ENCODE measurements around the gene L1CAM. TPM values are rescaled to one million over a fixed set of nuclear protein-coding genes. Genes with fewer than 3 reads are reported as not detected.

Gene L1CAM
- total RNA-seq, 2 experiments from 2014 or later = not detected

GRCh38 chrX:153933748-153934147 lies 47.8 kb upstream of the L1CAM start:
- ChIA-PET POLR2A (interaction anchor here (1.4 to 2.6 kb wide), 2 partner anchors 9 to 38 kb away, joined by 3 to 13 read pairs; partner anchors contain the start of gene HCFC1), CTCF (ENCODE audit: unreplicated experiment) (interaction anchor here (0.6 kb wide), 1 partner anchor 9 kb away, joined by 3 read pairs; no protein-coding TSS in a partner anchor)
- Histone ChIP-seq H3K4me2 (ENCODE audit: low read length) (peak overlapping the region; percentile 83), H2AFZ (ENCODE audit: low read length) (no peak overlapping the region), H3K4me3 (ENCODE audit: low read depth, low read length, poor library complexity, severe bottlenecking) (peak overlapping the region; percentile 87), H3K9me3 (ENCODE audit: low read length) (no peaks in the 10 kb centered on the region), H3K36me3 (ENCODE audit: insufficient read depth, low read length) (peaks cover 32% of the 10 kb centered on the region), H4K20me1 (ENCODE audit: insufficient read depth, low read length) (no peaks in the 10 kb centered on the region), H3K27ac (ENCODE audit: low read depth, low read length, poor library complexity, severe bottlenecking) (peak overlapping the region; percentile 62), H3K4me1 (ENCODE audit: insufficient read depth, low read length, poor library complexity, severe bottlenecking) (peaks cover 22% of the 10 kb centered on the region), H3K79me2 (ENCODE audit: insufficient read depth, low read depth, low read length) (peaks cover 10% of the 10 kb centered on the region; the same call in 1 of the 2 replicates), H3K9me2 (ENCODE audit: insufficient read depth, low read length) (no peaks in the 10 kb centered on the region)
- TSS peak; percentile 48 for BruUV-seq (replicated peaks)
- intact Hi-C loops (cut with micrococcal nuclease; ENCODE audit: unreplicated experiment) = no loop called here
- TF ChIP-seq, protein P1, sequence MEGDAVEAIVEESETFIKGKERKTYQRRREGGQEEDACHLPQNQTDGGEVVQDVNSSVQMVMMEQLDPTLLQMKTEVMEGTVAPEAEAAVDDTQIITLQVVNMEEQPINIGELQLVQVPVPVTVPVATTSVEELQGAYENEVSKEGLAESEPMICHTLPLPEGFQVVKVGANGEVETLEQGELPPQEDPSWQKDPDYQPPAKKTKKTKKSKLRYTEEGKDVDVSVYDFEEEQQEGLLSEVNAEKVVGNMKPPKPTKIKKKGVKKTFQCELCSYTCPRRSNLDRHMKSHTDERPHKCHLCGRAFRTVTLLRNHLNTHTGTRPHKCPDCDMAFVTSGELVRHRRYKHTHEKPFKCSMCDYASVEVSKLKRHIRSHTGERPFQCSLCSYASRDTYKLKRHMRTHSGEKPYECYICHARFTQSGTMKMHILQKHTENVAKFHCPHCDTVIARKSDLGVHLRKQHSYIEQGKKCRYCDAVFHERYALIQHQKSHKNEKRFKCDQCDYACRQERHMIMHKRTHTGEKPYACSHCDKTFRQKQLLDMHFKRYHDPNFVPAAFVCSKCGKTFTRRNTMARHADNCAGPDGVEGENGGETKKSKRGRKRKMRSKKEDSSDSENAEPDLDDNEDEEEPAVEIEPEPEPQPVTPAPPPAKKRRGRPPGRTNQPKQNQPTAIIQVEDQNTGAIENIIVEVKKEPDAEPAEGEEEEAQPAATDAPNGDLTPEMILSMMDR (conservative IDR thresholded peaks at IDR 0.05; ENCODE audit: low read length) = no peak
- TF ChIP-seq EZH2phosphoT487 (IDR thresholded peaks at IDR 0.05; ENCODE audit: borderline replicate concordance, low read depth, low read length) = no peak
- no peak for DNase-seq (ENCODE audit: low spot score)

DNA sequence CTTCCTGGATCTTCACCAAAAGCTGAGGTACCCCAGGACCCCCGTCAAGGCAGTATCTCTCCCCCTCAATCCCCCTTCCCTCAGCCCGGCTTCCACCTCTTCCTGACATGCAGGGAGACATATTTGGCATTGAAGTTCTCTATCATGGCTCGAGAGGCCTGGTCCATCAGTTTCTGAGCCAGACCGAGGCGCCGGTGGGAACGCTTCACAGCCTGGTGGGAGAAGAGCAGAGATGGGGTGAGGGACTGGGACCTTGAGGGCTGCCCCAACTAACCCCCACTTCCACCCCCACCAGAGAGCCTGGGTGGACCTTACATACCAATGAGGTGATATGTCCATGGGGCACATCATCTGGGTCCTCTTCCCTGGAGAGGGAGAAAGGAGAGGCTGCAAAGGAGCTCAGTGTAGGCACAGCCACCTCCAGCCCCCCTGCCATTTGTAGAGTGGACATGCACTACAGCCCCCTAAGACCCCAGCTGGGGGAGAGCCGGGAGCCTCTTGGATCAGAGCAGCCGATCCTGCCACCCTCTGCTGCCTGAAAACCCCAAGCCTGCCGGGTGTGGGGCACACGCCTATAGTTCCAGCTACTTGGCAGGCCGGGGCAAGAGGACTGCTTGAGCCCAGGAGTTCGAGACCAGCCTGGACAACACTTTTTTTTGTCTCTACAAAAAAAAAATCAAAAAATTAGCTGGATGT lies 46.4 kb upstream of the L1CAM start:
- H3K9me2 ChIP-seq (ENCODE audit: insufficient read depth, low read length) = no peaks in the 10 kb centered on the region
- POLR2A ChIA-PET = no interaction called here
- CTCF ChIA-PET (ENCODE audit: unreplicated experiment) = no interaction called here
- H3K4me1 ChIP-seq (ENCODE audit: insufficient read depth, low read length, poor library complexity, severe bottlenecking) = peaks cover 22% of the 10 kb centered on the region
- H4K20me1 ChIP-seq (ENCODE audit: insufficient read depth, low read length) = no peaks in the 10 kb centered on the region
- H3K36me3 ChIP-seq (ENCODE audit: insufficient read depth, low read length) = peaks cover 32% of the 10 kb centered on the region
- H2AFZ ChIP-seq (ENCODE audit: low read length) = no peak overlapping the region
- TF ChIP-seq EZH2phosphoT487 (IDR thresholded peaks at IDR 0.05; ENCODE audit: borderline replicate concordance, low read depth, low read length) = no peak
- TF ChIP-seq, protein P1 (conservative IDR thresholded peaks at IDR 0.05; ENCODE audit: low read length) = no peak
- BruUV-seq (replicated peaks) = no TSS peak
- no peak overlapping the region for H3K4me3 ChIP-seq (ENCODE audit: low read depth, low read length, poor library complexity, severe bottlenecking)
- intact Hi-C loops (cut with micrococcal nuclease; ENCODE audit: unreplicated experiment) = no loop called here
- DNase-seq (ENCODE audit: low spot score) = no peak
- no peak overlapping the region for H3K27ac ChIP-seq (ENCODE audit: low read depth, low read length, poor library complexity, severe bottlenecking)
- H3K79me2 ChIP-seq (ENCODE audit: insufficient read depth, low read depth, low read length) = peaks cover 10% of the 10 kb centered on the region; the same call in 1 of the 2 replicates
- H3K4me2 ChIP-seq (ENCODE audit: low read length) = no peak overlapping the region
- H3K9me3 ChIP-seq (ENCODE audit: low read length) = no peaks in the 10 kb centered on the region

DNA sequence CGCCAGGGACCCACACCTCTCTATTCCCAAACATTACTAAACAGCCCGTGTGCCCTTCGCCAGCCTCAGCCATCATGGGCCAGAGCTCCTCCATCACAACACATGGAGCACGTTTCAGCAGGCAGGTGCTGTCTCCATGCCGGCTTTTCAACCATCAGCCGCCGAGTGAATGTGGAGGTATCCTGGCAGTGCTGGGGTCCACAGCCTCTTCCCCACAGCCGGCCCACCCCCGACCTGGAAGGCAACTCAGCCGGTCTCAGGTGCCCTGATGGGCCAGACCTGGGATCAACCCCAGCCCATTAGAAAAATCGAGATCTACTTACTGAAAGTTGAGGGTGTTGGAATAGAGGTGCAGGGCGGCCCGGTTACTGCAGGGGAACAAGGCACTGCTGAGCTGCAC lies 45.8 kb upstream of the L1CAM start:
- CTCF ChIA-PET (ENCODE audit: unreplicated experiment) = no interaction called here
- H3K4me2 ChIP-seq (ENCODE audit: low read length) = no peak overlapping the region
- no peak overlapping the region for H2AFZ ChIP-seq (ENCODE audit: low read length)
- TF ChIP-seq, protein P1 (conservative IDR thresholded peaks at IDR 0.05; ENCODE audit: low read length) = no peak
- TF ChIP-seq EZH2phosphoT487 (IDR thresholded peaks at IDR 0.05; ENCODE audit: borderline replicate concordance, low read depth, low read length) = no peak
- peaks cover 32% of the 10 kb centered on the region for H3K36me3 ChIP-seq (ENCODE audit: insufficient read depth, low read length)
- peaks cover 10% of the 10 kb centered on the region; the same call in 1 of the 2 replicates for H3K79me2 ChIP-seq (ENCODE audit: insufficient read depth, low read depth, low read length)
- H3K4me1 ChIP-seq (ENCODE audit: insufficient read depth, low read length, poor library complexity, severe bottlenecking) = peaks cover 22% of the 10 kb centered on the region
- no peaks in the 10 kb centered on the region for H4K20me1 ChIP-seq (ENCODE audit: insufficient read depth, low read length)
- no TSS peak for BruUV-seq (replicated peaks)
- no peak overlapping the region for H3K4me3 ChIP-seq (ENCODE audit: low read depth, low read length, poor library complexity, severe bottlenecking)
- POLR2A ChIA-PET = no interaction called here
- H3K27ac ChIP-seq (ENCODE audit: low read depth, low read length, poor library complexity, severe bottlenecking) = no peak overlapping the region
- H3K9me3 ChIP-seq (ENCODE audit: low read length) = no peaks in the 10 kb centered on the region
- no peak for DNase-seq (ENCODE audit: low spot score)
- intact Hi-C loops (cut with micrococcal nuclease; ENCODE audit: unreplicated experiment) = no loop called here
- no peaks in the 10 kb centered on the region for H3K9me2 ChIP-seq (ENCODE audit: insufficient read depth, low read length)
